K562 (cell line): ENCODE measurements around the gene FOXO4. TPM values are rescaled to one million over a fixed set of nuclear protein-coding genes. Genes with fewer than 3 reads are reported as not detected.

Experiments
- CEBPG ChIP-seq, 3 experiments: fragments of 200-800 bp in 1 of 3; sonication (Bioruptor generic) in 1 of 3; sonication (generic) in 1 of 3; formaldehyde crosslinking in 1 of 3; IDR thresholded peaks in 2 of 3; conservative IDR thresholded peaks in 1 of 3; 2 replicates each; pipeline versions ENCODE4 v1.6.1 to v1.8.0; 2016 to 2022; ENCODE audit warnings: missing compliant biosample characterization in 2 of 3, missing genetic modification characterization in 2 of 3, mild to moderate bottlenecking in 1 of 3, missing genetic modification reagents in 1 of 3
- CREB3 ChIP-seq: fragments of 450-650 bp; conservative IDR thresholded peaks from 2 replicates; pipeline ENCODE4 v1.6.1; 2016; ENCODE audit warnings: missing genetic modification characterization, low read depth, mild to moderate bottlenecking, missing compliant biosample characterization, moderate library complexity
- DMBX1 ChIP-seq: fragments of 250-450 bp; sonication (Bioruptor Pico); IDR thresholded peaks from 2 replicates; pipeline ENCODE4 v1.8.0; 2022; ENCODE audit warnings: inconsistent platforms, mild to moderate bottlenecking, moderate library complexity, borderline replicate concordance
- KDM2B ChIP-seq: fragments of 250-450 bp; sonication (Bioruptor Pico); IDR thresholded peaks from 2 replicates; pipeline ENCODE4 v1.8.0; 2021; ENCODE audit warnings: mild to moderate bottlenecking, moderate library complexity
- MCM5 ChIP-seq: fragments of 450-650 bp; IDR thresholded peaks from 2 replicates; pipeline ENCODE4 v1.6.1; 2016; ENCODE audit warnings: low read depth
- NBN ChIP-seq: fragments of 450-650 bp; IDR thresholded peaks from 2 replicates; pipeline ENCODE4 v1.6.1; 2016; ENCODE audit warnings: low read depth, mild to moderate bottlenecking
- NR2C1 ChIP-seq, 2 experiments: fragments of 450-650 bp; IDR thresholded peaks; 2 replicates each; pipeline ENCODE4 v1.6.1; 2017; ENCODE audit warnings: mild to moderate bottlenecking in 2 of 2, antibody characterized with exemption in 1 of 2, inconsistent platforms in 1 of 2, missing compliant biosample characterization in 1 of 2, missing genetic modification characterization in 1 of 2
- PHF21A ChIP-seq: fragments of 450-650 bp; IDR thresholded peaks from 2 replicates; pipeline ENCODE4 v1.6.1; 2017; ENCODE audit warnings: low read depth, borderline replicate concordance
- TCF7 ChIP-seq: sonication (generic); IDR thresholded peaks from 2 replicates; pipeline ENCODE4 v1.6.1; 2016; ENCODE audit warnings: antibody characterized with exemption, borderline replicate concordance
- ZNF282 ChIP-seq: sonication (generic); formaldehyde crosslinking; IDR thresholded peaks from 2 replicates; pipeline ENCODE4 v1.8.1; 2023; ENCODE audit warnings: missing genetic modification reagents
- polyA plus RNA-seq, 8 experiments: library from polyadenylated mRNA; depleted of rRNA in 4 of 8; stranded (reverse) in 5 of 8; unstranded in 3 of 8; fragments of >200 nt; fragmentation: Nextera tagmentation in 2 of 8; fragmentation: Illumina TruSeq in 1 of 8; extraction: Ambion mirVana in 2 of 8; extraction: Trizol in 1 of 8; gene quantifications; 2 replicates each; pipeline versions ENCODE4 v1.2.1 to v1.2.3, GENCODE V29; 2011 to 2014; ENCODE audit warnings: inconsistent platforms in 1 of 8, missing spikeins in 1 of 8
- total RNA-seq, 7 experiments: library from RNA; depleted of rRNA in 6 of 7; stranded (reverse); fragments of >200 nt in 6 of 7; fragmentation: Illumina TruSeq in 2 of 7; extraction: Trizol in 2 of 7; gene quantifications; 2 replicates each; pipeline versions ENCODE4 v1.2.1 to v1.2.3, GENCODE V29; 2011 to 2021; ENCODE audit warnings: low replicate concordance in 1 of 7
- TF ChIP-seq, protein P1 (sequence below): fragments of 450-650 bp; IDR thresholded peaks from 2 replicates; pipeline ENCODE4 v1.6.1; 2017; ENCODE audit warnings: antibody characterized with exemption, mild to moderate bottlenecking

The FOXO4 gene
- total and polyA plus RNA-seq, 9 of the 15 experiments (the other 6 are each of a cell fraction or from before 2014, with no cell fraction given) = 0.13 to 26.6 (median 8.5) TPM

DNA sequence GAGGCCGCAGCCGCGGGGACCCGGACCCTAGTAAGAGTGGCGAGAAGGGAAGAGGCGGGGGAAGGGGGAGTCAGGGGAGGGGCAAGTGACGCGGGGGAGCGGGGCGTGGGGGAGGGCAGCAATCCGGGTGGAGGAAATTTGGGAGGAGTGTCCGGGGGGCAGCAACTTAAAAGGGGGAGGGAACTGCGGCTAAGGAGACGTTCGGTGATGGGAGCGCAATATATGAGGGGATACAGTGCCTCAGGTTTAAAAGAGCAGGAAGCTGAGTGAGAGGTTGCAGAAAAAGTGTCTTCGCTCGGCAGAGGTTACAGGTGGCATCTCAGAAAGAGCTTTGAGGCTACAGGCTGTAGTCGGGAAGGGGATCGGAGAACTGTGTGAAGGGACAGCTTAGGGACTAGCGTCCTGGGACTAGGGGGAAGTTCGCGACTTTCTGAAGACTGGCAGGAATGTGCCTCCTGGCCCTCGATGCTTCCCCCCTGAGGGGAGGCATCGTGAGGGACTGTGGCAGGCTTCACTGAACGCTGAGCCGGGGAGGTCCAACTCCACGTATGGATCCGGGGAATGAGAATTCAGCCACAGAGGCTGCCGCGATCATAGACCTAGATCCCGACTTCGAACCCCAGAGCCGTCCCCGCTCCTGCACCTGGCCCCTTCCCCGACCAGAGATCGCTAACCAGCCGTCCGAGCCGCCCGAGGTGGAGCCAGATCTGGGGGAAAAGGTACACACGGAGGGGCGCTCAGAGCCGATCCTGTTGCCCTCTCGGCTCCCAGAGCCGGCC, 519 bp downstream of the FOXO4 start (continued):
- TF ChIP-seq, protein P1, sequence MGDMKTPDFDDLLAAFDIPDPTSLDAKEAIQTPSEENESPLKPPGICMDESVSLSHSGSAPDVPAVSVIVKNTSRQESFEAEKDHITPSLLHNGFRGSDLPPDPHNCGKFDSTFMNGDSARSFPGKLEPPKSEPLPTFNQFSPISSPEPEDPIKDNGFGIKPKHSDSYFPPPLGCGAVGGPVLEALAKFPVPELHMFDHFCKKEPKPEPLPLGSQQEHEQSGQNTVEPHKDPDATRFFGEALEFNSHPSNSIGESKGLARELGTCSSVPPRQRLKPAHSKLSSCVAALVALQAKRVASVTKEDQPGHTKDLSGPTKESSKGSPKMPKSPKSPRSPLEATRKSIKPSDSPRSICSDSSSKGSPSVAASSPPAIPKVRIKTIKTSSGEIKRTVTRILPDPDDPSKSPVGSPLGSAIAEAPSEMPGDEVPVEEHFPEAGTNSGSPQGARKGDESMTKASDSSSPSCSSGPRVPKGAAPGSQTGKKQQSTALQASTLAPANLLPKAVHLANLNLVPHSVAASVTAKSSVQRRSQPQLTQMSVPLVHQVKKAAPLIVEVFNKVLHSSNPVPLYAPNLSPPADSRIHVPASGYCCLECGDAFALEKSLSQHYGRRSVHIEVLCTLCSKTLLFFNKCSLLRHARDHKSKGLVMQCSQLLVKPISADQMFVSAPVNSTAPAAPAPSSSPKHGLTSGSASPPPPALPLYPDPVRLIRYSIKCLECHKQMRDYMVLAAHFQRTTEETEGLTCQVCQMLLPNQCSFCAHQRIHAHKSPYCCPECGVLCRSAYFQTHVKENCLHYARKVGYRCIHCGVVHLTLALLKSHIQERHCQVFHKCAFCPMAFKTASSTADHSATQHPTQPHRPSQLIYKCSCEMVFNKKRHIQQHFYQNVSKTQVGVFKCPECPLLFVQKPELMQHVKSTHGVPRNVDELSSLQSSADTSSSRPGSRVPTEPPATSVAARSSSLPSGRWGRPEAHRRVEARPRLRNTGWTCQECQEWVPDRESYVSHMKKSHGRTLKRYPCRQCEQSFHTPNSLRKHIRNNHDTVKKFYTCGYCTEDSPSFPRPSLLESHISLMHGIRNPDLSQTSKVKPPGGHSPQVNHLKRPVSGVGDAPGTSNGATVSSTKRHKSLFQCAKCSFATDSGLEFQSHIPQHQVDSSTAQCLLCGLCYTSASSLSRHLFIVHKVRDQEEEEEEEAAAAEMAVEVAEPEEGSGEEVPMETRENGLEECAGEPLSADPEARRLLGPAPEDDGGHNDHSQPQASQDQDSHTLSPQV = no peak
- TF ChIP-seq NBN = 0 out of 2 replicates have a peak, but pooled peaks have one; percentile 25
- no peak for TF ChIP-seq KDM2B (CRISPR knock-in tag)
- TF ChIP-seq CREB3 (tag) = no peak
- TF ChIP-seq CEBPG (CRISPR knock-in tag; IDR thresholded peaks at IDR 0.05) = no peak
- TF ChIP-seq CEBPG (tag; conservative IDR thresholded peaks at IDR 0.05 in 1 of 2, IDR thresholded peaks at IDR 0.05 in 1 of 2) = no peak
- TF ChIP-seq NR2C1 (IDR thresholded peaks at IDR 0.05) = no peak
- no peak for TF ChIP-seq NR2C1 (tag; IDR thresholded peaks at IDR 0.05)
- TF ChIP-seq ZNF282 = no peak
- no peak for TF ChIP-seq PHF21A
- no peak for TF ChIP-seq TCF7
- no peak for TF ChIP-seq DMBX1 (CRISPR knock-in tag)
- TF ChIP-seq MCM5 = no peak
- TF ChIP-seq, all 486 proteins: peak for 18
